GM23338 (cell line): ENCODE measurements around the gene PIBF1. TPM values are rescaled to one million over a fixed set of nuclear protein-coding genes. Genes with fewer than 3 reads are reported as not detected.

ENCODE experiments used
- ATAC-seq: fragments of 200-7000 bp; cut with Tn5 transposase; 3 replicates; pipeline ENCODE4 v1.9.1; 2020
- DNase-seq: peaks from one replicate; pipeline ENCODE4 v3.0.0-alpha.2; 2015; ENCODE audit warnings: low spot score
- H2AFZ ChIP-seq: fragments of 200-600 bp; sonication (generic); 2 replicates; pipeline ENCODE4 v1.8.0; 2016; ENCODE audit warnings: antibody characterized with exemption, mild to moderate bottlenecking, moderate library complexity
- H3F3A ChIP-seq: fragments of 200-600 bp; sonication (generic); replicated peaks from 2 replicates; pipeline ENCODE4 v1.8.0; 2017; ENCODE audit warnings: antibody characterized with exemption, mixed run types, low read depth
- H3K27ac ChIP-seq: fragments of 200-600 bp; sonication (generic); 2 replicates; pipeline ENCODE4 v1.6.1; 2016; ENCODE audit warnings: low read depth
- H3K27me3 ChIP-seq: fragments of 200-600 bp; sonication (generic); 2 replicates; pipeline ENCODE4 v1.8.0; 2016; ENCODE audit warnings: mild to moderate bottlenecking, mixed run types, moderate library complexity; ENCODE audit not compliant: insufficient read depth
- H3K36me3 ChIP-seq: fragments of 200-600 bp; sonication (generic); 2 replicates; pipeline ENCODE4 v1.8.0; 2016; ENCODE audit warnings: mild to moderate bottlenecking; ENCODE audit not compliant: insufficient read depth
- H3K4me1 ChIP-seq: fragments of 200-600 bp; sonication (generic); 2 replicates; pipeline ENCODE4 v1.8.0; 2016; ENCODE audit warnings: mild to moderate bottlenecking, moderate library complexity; ENCODE audit not compliant: insufficient read depth
- H3K4me2 ChIP-seq: fragments of 200-600 bp; sonication (generic); 2 replicates; pipeline ENCODE4 v1.7.1; 2017; ENCODE audit warnings: mixed run types
- H3K4me3 ChIP-seq: fragments of 200-600 bp; sonication (generic); 2 replicates; pipeline ENCODE4 v1.6.1; 2016; ENCODE audit warnings: mixed run types
- H3K79me2 ChIP-seq: fragments of 200-600 bp; sonication (generic); replicated peaks from 2 replicates; pipeline ENCODE4 v1.8.0; 2017; ENCODE audit warnings: mild to moderate bottlenecking; ENCODE audit not compliant: insufficient read depth
- H3K9me2 ChIP-seq: fragments of 200-600 bp; sonication (generic); 2 replicates; pipeline ENCODE4 v1.8.0; 2017; ENCODE audit not compliant: insufficient read depth
- H4K20me1 ChIP-seq: fragments of 200-600 bp; sonication (generic); replicated peaks from 2 replicates; pipeline ENCODE4 v1.8.0; 2017; ENCODE audit warnings: mild to moderate bottlenecking; ENCODE audit not compliant: insufficient read depth
- H3K27ac Mint-ChIP-seq: 2 replicates; pipeline ENCODE4 v1.8.0; 2020; ENCODE audit warnings: inconsistent platforms, mild to moderate bottlenecking, moderate library complexity, mixed read lengths
- H3K27me3 Mint-ChIP-seq: 3 replicates; pipeline ENCODE4 v1.8.0; 2022; ENCODE audit warnings: low read depth, mild to moderate bottlenecking, moderate library complexity, mixed read lengths, inconsistent platforms; ENCODE audit not compliant: insufficient read depth, poor library complexity
- H3K36me3 Mint-ChIP-seq: 3 replicates; pipeline ENCODE4 v1.8.0; 2021; ENCODE audit warnings: low read depth, mild to moderate bottlenecking, inconsistent platforms, moderate library complexity, mixed read lengths
- H3K4me1 Mint-ChIP-seq: 3 replicates; pipeline ENCODE4 v1.8.0; 2020; ENCODE audit warnings: mild to moderate bottlenecking, inconsistent platforms, mixed read lengths
- H3K4me3 Mint-ChIP-seq: 3 replicates; pipeline ENCODE4 v1.8.0; 2021; ENCODE audit warnings: moderate library complexity, mild to moderate bottlenecking, inconsistent platforms, mixed read lengths
- H3K9me3 Mint-ChIP-seq: 3 replicates; pipeline ENCODE4 v1.8.0; 2020; ENCODE audit warnings: moderate library complexity, mild to moderate bottlenecking, inconsistent platforms, mixed read lengths
- CREB1 ChIP-seq: fragments of 250-450 bp; sonication (Bioruptor Pico); IDR thresholded peaks from 2 replicates; pipeline ENCODE4 v1.5.0; 2020; ENCODE audit warnings: low read depth, mild to moderate bottlenecking, moderate library complexity
- CTCF ChIP-seq, 2 experiments: fragments of 200-600 bp in 1 of 2; sonication (generic) in 1 of 2; conservative IDR thresholded peaks; 2 replicates each; pipeline versions ENCODE4 v1.5.1 to v1.6.1; 2016 to 2017; ENCODE audit warnings: antibody characterized with exemption in 2 of 2, low read depth in 2 of 2, mild to moderate bottlenecking in 2 of 2, moderate library complexity in 1 of 2
- EZH2 ChIP-seq: fragments of 200-600 bp; sonication (generic); IDR thresholded peaks from one replicate; pipeline ENCODE4 v1.8.0; 2017; ENCODE audit warnings: antibody characterized with exemption, mild to moderate bottlenecking, low read depth; ENCODE audit not compliant: unreplicated experiment
- JUNB ChIP-seq: IDR thresholded peaks from one replicate; pipeline ENCODE4 v1.6.1; 2016; ENCODE audit warnings: antibody characterized with exemption; ENCODE audit not compliant: unreplicated experiment
- NANOG ChIP-seq: IDR thresholded peaks from 2 replicates; pipeline ENCODE4 v1.6.1; 2016; ENCODE audit warnings: antibody characterized with exemption, borderline replicate concordance
- POLR2AphosphoS5 ChIP-seq: IDR thresholded peaks from 2 replicates; pipeline ENCODE4 v1.6.1; 2016; ENCODE audit warnings: antibody characterized with exemption, low read depth
- REST ChIP-seq: IDR thresholded peaks from one replicate; pipeline ENCODE4 v1.6.1; 2018; ENCODE audit warnings: antibody characterized with exemption; ENCODE audit not compliant: unreplicated experiment
- polyA plus RNA-seq: library from polyadenylated mRNA; unstranded; fragments of >200 nt; fragmentation: Nextera tagmentation; extraction: Ambion mirVana; gene quantifications from 2 replicates; pipeline ENCODE4 v1.2.1, GENCODE V29; 2016
- total RNA-seq: library from RNA; depleted of rRNA; stranded (reverse); fragments of >200 nt; shearing (Covaris generic); gene quantifications from 2 replicates; pipeline ENCODE4 v1.2.3, GENCODE V29; 2014

PIBF1 gene
- total and polyA plus RNA-seq, 2 experiments from 2014 or later: 14.9 to 22.6 TPM

GRCh38 chr13:72998012-72998411, 216.1 kb downstream of the PIBF1 start (continued):
- TF ChIP-seq CTCF (conservative IDR thresholded peaks at IDR 0.05; ENCODE audit: low read depth in 2 of 2): no peak

GRCh38 chr13:73000027-73000674, 218.2 kb downstream of the PIBF1 start:
- H3K79me2 ChIP-seq: no peaks in the 10 kb centered on the region
- H3K27me3 ChIP-seq: no peaks in the 10 kb centered on the region
- H3K4me3 ChIP-seq: no peak overlapping the region
- Mint-ChIP-seq H3K9me3 (no peaks in the 10 kb centered on the region), H3K36me3 (no peaks in the 10 kb centered on the region), H3K27me3 (peaks cover 1% of the 10 kb centered on the region), H3K4me3 (no peak overlapping the region), H3K27ac (peak overlapping the region; percentile 53; the same call in 1 of the 2 replicates), H3K4me1 (no peaks in the 10 kb centered on the region)
- H3F3A ChIP-seq: no peaks in the 10 kb centered on the region
- DNase-seq (no peak), ATAC-seq (no peak)
- TF ChIP-seq NANOG: no peak
- TF ChIP-seq CREB1 (CRISPR knock-in tag): no peak
- no peak for TF ChIP-seq CTCF (conservative IDR thresholded peaks at IDR 0.05; ENCODE audit: low read depth in 2 of 2)
- TF ChIP-seq EZH2: no peak
- TF ChIP-seq POLR2AphosphoS5: no peak
- TF ChIP-seq JUNB: no peak
- no peak for TF ChIP-seq REST
- H3K27ac ChIP-seq: no peak overlapping the region
- no peaks in the 10 kb centered on the region for H3K9me2 ChIP-seq
- H3K36me3 ChIP-seq: no peaks in the 10 kb centered on the region
- H3K4me2 ChIP-seq: no peak overlapping the region
- H3K4me1 ChIP-seq: no peaks in the 10 kb centered on the region
- H2AFZ ChIP-seq: no peak overlapping the region
- H4K20me1 ChIP-seq: no peaks in the 10 kb centered on the region; the same call in 1 of the 2 replicates
